Body of pancreas (tissue), 4 donors: ENCODE data around the gene LILRB4.

Source experiments
- POLR2A ChIP-seq, 3 donors: fragments of 450-650 bp; IDR thresholded peaks; one replicate each; pipeline ENCODE4 v1.6.1; 2016; ENCODE audit warnings: antibody characterized with exemption in 3 of 3, mild to moderate bottlenecking in 2 of 3
- TF ChIP-seq, protein P1 (sequence below), 7 experiments: fragments of 450-650 bp in 4 of 7; fragments of 200-600 bp in 3 of 7; sonication (generic) in 3 of 7; IDR thresholded peaks; one replicate each; pipeline ENCODE4 v1.5.1; 2016 to 2019; ENCODE audit warnings: antibody characterized with exemption in 7 of 7

- TF ChIP-seq, protein P1, sequence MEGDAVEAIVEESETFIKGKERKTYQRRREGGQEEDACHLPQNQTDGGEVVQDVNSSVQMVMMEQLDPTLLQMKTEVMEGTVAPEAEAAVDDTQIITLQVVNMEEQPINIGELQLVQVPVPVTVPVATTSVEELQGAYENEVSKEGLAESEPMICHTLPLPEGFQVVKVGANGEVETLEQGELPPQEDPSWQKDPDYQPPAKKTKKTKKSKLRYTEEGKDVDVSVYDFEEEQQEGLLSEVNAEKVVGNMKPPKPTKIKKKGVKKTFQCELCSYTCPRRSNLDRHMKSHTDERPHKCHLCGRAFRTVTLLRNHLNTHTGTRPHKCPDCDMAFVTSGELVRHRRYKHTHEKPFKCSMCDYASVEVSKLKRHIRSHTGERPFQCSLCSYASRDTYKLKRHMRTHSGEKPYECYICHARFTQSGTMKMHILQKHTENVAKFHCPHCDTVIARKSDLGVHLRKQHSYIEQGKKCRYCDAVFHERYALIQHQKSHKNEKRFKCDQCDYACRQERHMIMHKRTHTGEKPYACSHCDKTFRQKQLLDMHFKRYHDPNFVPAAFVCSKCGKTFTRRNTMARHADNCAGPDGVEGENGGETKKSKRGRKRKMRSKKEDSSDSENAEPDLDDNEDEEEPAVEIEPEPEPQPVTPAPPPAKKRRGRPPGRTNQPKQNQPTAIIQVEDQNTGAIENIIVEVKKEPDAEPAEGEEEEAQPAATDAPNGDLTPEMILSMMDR (IDR thresholded peaks at IDR 0.05): peak; percentile 18 to 53 (median 44)
- TF ChIP-seq POLR2A (IDR thresholded peaks at IDR 0.05): no peak
Measured at GRCh38 chr19:54653181-54653809, 9.5 kb upstream of the LILRB4 start.
